Heart left ventricle (tissue), 13 donors: ENCODE data around the gene TRMT10B.

Experiments used
- POLR2A ChIP-seq, 2 donors: fragments of 450-650 bp; IDR thresholded peaks; one replicate each; pipeline ENCODE4 v1.6.1; 2017; ENCODE audit warnings: antibody characterized with exemption in 2 of 2, mild to moderate bottlenecking in 2 of 2, moderate library complexity in 2 of 2
- TF ChIP-seq, protein P1 (sequence below), 12 donors: fragments of 200-600 bp; sonication (generic) in 4 of 12; IDR thresholded peaks; one replicate each; pipeline versions ENCODE4 v1.5.0 to v1.8.0; 2018 to 2022; ENCODE audit warnings: antibody characterized with exemption in 12 of 12, mild to moderate bottlenecking in 5 of 12
- donor health status: ischemic (EF 13 %, LVEDD 7.1; RV severe dilation, severe dysfunction).
- donor health status: DM: no; HTN: yes; CAD: no.
- donor health status: DM: no; HTN: no; CAD: no.
- donor health status: ischemic (EF 25% LVEDD 6.9; RV normal size, moderate dysfunction).
- donor health status: ischemic (EF 25% LVEDD 5.7; RV mildly dilated, moderate dysfunction).
- donor health status: ischemic (EF 35%, LVEDD 5.7; RV mildly dilated, moderate dysfunction).
- donor health status: nonischemic (EF 11% LVEDD 7.7; RV severe dilation, severe dysfunction).
- donor health status: DM: yes; HTN: yes; CAD: no.
- donor health status: PGD.
- donor health status: ischemic (EF 29% LVEDD 5.4; RV normal size, mild dysfunction).
- donor health status: nonischemic (EF 23%, LVEDD 6.1; RV moderate dilation, normal function).

DNA sequence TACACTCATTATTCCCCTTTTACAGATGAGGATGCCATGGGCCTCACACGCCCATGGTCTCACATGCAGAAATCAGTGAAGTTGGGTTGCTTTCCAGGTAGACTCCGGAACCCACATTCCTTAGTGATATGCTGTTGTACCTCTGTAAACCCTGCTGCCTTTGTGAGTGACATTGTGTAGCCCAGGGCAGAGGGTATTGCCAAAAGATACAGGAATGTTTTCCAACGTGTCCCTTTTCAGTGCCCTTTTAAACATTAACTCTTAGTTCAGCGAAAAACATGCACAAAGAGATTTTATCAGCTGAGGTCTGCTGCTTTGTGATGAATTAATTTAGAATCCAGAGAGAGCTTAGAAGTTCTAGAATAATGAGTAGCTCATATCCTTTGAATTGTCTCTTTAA is 38.3 kb upstream of the TRMT10B start:
- TF ChIP-seq, protein P1, sequence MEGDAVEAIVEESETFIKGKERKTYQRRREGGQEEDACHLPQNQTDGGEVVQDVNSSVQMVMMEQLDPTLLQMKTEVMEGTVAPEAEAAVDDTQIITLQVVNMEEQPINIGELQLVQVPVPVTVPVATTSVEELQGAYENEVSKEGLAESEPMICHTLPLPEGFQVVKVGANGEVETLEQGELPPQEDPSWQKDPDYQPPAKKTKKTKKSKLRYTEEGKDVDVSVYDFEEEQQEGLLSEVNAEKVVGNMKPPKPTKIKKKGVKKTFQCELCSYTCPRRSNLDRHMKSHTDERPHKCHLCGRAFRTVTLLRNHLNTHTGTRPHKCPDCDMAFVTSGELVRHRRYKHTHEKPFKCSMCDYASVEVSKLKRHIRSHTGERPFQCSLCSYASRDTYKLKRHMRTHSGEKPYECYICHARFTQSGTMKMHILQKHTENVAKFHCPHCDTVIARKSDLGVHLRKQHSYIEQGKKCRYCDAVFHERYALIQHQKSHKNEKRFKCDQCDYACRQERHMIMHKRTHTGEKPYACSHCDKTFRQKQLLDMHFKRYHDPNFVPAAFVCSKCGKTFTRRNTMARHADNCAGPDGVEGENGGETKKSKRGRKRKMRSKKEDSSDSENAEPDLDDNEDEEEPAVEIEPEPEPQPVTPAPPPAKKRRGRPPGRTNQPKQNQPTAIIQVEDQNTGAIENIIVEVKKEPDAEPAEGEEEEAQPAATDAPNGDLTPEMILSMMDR (IDR thresholded peaks at IDR 0.05): no peak
- no peak for TF ChIP-seq POLR2A (IDR thresholded peaks at IDR 0.05)
